ACC112 (cell line): ENCODE results near the gene ZC3H12C.
"Not testable (repeated sequence)": the region's sequence is repeated elsewhere in the genome, so short reads cannot be mapped to it uniquely, and the experiment has no call there.

ENCODE experiments used
- H2AFZ ChIP-seq: fragments of 200-600 bp; sonication (generic); one replicate; pipeline ENCODE4 v1.6.0; 2017; ENCODE audit warnings: antibody characterized with exemption, low read length; ENCODE audit not compliant: unreplicated experiment
- H3K27ac ChIP-seq: fragments of 200-600 bp; sonication (generic); 2 replicates; pipeline ENCODE4 v1.5.1; 2014; ENCODE audit warnings: low read depth, mild to moderate bottlenecking, antibody characterized with exemption, low read length, moderate library complexity
- H3K27me3 ChIP-seq: fragments of 200-600 bp; sonication (generic); 2 replicates; pipeline ENCODE4 v1.6.1; 2014; ENCODE audit warnings: mild to moderate bottlenecking, antibody characterized with exemption, low read length, moderate library complexity, mixed read lengths; ENCODE audit not compliant: insufficient read depth
- H3K36me3 ChIP-seq: fragments of 200-600 bp; sonication (generic); 2 replicates; pipeline ENCODE4 v1.6.1; 2016; ENCODE audit warnings: mild to moderate bottlenecking, antibody characterized with exemption, low read length, moderate library complexity, mixed read lengths; ENCODE audit not compliant: insufficient read depth
- H3K4me1 ChIP-seq: fragments of 200-600 bp; sonication (generic); one replicate; pipeline ENCODE4 v1.6.1; 2016; ENCODE audit warnings: low read length, mixed read lengths; ENCODE audit not compliant: insufficient read depth, unreplicated experiment, control insufficient read depth
- H3K4me3 ChIP-seq: fragments of 200-600 bp; sonication (generic); 2 replicates; pipeline ENCODE4 v1.5.1; 2014; ENCODE audit warnings: mild to moderate bottlenecking, low read depth, low read length
- H3K79me2 ChIP-seq: fragments of 200-600 bp; sonication (generic); one replicate; pipeline ENCODE4 v1.6.0; 2016; ENCODE audit warnings: low read length; ENCODE audit not compliant: control insufficient read depth, unreplicated experiment, insufficient read depth

The ZC3H12C gene

DNA sequence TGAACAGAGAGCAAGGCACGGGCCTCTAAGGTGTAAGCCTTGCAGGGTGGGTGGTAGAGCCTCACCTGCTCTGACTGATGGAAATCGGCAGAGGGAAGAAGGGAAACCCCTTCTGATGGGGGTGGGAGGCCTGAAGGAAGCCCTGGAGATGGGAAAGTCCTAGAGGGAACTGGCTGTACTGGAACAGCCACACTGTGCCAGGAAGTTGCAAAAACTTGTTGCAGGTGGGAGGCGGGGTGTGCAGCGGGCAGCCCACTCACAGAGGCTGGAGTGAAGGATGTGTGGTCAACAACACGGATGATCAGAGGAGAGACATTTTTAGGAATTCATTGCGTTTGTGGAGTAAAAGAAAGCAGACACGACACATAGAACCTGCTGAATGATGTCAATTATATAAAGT lies 91.3 kb downstream of the ZC3H12C start:
- Histone ChIP-seq H2AFZ (no peak overlapping the region), H3K36me3 (no peaks in the 10 kb centered on the region), H3K4me3 (no peak overlapping the region), H3K27me3 (no peaks in the 10 kb centered on the region), H3K79me2 (no peaks in the 10 kb centered on the region), H3K4me1 (peaks cover 46% of the 10 kb centered on the region), H3K27ac (peak overlapping the region; percentile 100)

DNA sequence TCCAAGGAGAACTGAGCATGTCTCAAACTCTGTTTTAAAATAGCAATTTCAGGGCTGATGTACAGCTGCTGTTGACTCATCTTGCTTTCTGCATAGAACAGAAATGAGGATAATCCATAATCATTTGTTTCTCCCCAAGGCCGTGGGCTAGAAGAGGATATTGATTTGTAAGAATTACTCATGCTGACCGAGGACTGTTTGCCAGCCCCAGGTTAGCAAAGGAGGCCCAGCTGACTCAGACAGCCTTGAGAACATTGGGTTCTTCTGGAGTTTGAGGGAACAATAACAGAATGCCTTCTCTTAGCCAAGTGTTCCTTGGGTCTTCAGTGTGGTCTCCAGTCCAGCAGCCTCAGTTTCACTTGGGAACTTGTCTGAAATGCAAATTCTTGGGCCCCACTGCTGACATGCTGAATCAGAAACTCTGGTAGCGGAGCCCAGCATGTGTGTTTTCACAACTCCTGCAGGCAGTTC lies 92.0 kb downstream of the ZC3H12C start:
- Histone ChIP-seq H2AFZ (peak overlapping the region; percentile 8), H3K36me3 (no peaks in the 10 kb centered on the region), H3K79me2 (no peaks in the 10 kb centered on the region), H3K4me1 (peaks cover 46% of the 10 kb centered on the region), H3K4me3 (peak overlapping the region; percentile 53), H3K27ac (peak overlapping the region; percentile 100), H3K27me3 (no peaks in the 10 kb centered on the region)

DNA sequence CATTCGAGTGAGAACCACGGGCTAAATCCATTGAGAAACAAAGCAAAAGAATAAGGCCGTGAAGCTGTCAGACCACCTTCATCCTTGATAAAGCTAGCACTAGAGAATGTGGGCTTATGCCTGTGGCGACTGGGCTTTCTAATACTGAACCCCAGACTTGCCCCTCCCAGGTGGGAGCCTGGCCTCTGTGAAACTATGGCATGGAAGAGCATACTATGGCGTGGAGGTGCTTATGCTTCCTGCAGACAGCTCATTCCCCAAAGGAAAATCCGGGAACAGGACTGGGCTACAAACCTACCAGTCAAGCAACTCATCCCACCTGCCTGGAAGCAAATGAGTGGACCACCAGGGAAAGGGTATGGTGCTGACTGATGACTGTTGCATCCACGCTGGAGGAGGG lies 92.4 kb downstream of the ZC3H12C start:
- H3K4me3 ChIP-seq = peak overlapping the region; percentile 53
- no peaks in the 10 kb centered on the region for H3K36me3 ChIP-seq
- H3K79me2 ChIP-seq = no peaks in the 10 kb centered on the region
- H3K4me1 ChIP-seq = peaks cover 46% of the 10 kb centered on the region
- H3K27me3 ChIP-seq = no peaks in the 10 kb centered on the region
- H2AFZ ChIP-seq = peak overlapping the region; percentile 8
- H3K27ac ChIP-seq = peak overlapping the region; percentile 100

DNA sequence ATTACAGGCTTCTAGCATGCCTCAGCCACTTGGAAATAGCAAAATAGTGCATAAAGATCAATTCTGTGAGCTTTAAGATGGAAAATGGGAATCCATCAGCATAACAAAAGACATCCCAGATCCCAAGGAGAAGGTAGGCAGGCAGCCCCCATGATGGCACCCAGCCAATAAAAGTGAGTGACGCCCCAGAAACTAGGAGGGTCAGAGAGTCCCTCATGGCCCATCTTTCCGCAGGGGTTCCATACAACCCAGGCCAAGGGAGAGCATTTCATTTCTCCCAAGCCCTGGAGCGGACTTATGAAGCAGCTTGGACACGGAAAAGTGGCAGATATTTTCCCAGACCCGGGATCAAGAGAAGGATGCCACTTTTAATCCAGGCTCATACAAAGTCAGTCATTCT lies 93.3 kb downstream of the ZC3H12C start:
- Histone ChIP-seq H3K4me1 (peaks cover 46% of the 10 kb centered on the region), H2AFZ (no peak overlapping the region)

DNA sequence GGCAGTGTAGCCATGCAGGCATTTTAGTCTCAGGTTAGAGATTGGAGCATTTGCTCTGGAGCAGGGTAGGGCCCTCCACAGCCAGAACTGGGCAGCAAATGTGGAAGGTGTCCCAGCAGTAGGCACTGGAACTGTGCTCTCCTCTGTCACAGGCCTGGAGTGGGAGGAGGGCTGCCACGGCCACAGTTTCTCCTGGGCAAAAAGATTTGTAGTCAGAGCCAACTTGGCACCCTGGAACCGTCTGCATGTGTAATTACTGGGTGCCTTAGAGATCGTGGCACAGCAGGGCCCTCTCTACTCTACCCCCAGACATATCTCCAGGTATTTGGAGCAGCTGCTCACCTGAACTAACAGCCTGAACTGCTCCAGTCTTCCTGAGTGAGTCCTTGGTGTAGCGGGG lies 93.7 kb downstream of the ZC3H12C start:
- H3K79me2 ChIP-seq = no peaks in the 10 kb centered on the region
- peaks cover 46% of the 10 kb centered on the region for H3K4me1 ChIP-seq
- H3K27me3 ChIP-seq = no peaks in the 10 kb centered on the region
- peak overlapping the region; percentile 100 for H3K27ac ChIP-seq
- no peak overlapping the region for H2AFZ ChIP-seq
- no peaks in the 10 kb centered on the region for H3K36me3 ChIP-seq
- H3K4me3 ChIP-seq = no peak overlapping the region

More for the DNA sequence above, 93.3 kb downstream of the ZC3H12C start:
- Histone ChIP-seq H3K4me3 (no peak overlapping the region), H3K36me3 (no peaks in the 10 kb centered on the region), H3K79me2 (no peaks in the 10 kb centered on the region), H3K27me3 (no peaks in the 10 kb centered on the region), H3K27ac (peak overlapping the region; percentile 100)

DNA sequence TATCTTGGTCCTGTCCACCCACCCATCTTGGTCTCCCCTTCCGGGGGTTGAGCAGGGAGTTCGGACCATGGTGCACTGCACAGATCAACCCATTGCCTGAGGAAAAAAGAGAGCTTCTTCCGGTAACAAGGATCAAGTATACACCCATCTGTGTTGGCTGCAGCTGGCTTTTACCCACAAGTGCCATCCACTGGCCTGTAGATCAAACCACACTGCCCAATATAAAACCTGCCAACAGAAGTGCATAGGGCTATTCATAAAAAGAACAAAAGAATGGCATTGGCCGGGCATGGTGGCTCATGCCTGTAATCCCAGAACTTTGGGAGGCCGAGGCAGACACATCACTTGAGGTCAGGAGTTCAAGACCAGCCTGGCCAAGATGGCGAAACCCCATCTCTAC lies 94.5 kb downstream of the ZC3H12C start:
- Histone ChIP-seq H3K4me1 (peaks cover 41% of the 10 kb centered on the region), H3K36me3 (no peaks in the 10 kb centered on the region), H3K79me2 (no peaks in the 10 kb centered on the region), H3K27ac (no peak overlapping the region), H3K27me3 (no peaks in the 10 kb centered on the region), H2AFZ (no peak overlapping the region), H3K4me3 (no peak overlapping the region)

DNA sequence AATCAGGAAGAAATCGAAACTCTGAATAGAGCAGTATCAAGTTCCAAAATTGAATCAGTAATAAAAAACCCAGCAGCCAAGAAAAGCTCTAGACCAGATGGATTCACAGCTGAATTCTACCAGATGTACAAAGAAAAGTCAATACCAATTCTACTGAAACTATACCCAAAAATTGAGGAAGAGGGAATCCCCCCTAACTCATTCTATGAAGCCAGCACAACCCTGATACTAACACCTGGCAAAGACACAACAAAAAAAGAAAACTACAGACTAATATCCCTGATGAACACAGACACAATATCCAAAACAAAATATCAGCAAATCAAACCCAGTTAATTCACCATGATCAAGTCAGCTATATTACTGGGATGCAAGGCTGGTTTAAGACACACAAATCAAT lies 97.7 kb downstream of the ZC3H12C start:
- peaks cover 34% of the 10 kb centered on the region for H3K4me1 ChIP-seq
- H3K79me2 ChIP-seq = no peaks in the 10 kb centered on the region
- H3K36me3 ChIP-seq = no peaks in the 10 kb centered on the region
- no peak overlapping the region for H3K4me3 ChIP-seq
- no peaks in the 10 kb centered on the region for H3K27me3 ChIP-seq
- H3K27ac ChIP-seq = peak overlapping the region; percentile 35
- H2AFZ ChIP-seq = no peak overlapping the region

DNA sequence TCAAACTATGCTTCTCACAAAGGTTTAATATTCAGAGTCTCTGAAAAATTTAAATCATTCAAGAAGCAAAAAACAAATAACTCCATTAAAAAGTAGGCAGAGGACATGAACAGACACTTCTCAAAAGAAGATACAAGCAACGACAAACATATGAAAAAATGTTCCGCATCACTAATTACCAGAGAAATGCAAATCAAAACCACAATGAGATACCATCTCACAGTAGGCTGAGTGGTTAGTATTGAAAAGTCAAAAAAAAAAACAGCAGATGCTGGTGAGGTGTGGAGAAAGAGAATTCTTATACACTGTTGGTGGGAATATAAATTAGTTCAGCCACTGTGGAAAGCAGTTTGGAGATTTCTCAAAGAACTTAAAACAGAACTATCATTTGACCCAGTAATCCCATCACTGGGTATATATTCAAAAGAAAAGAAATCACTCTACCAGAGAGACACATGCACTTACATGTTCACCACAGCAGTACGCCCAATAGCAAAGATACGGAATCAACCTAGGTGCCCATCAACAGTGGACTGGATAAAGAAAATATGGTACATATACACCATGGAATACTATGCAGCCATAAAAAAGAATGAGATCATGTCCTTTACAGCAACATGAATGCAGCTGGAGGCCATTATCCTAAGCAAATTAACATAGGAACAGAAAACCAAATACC lies 99.6 kb downstream of the ZC3H12C start:
- H2AFZ ChIP-seq, H3K4me3 ChIP-seq, H3K79me2 ChIP-seq, H3K36me3 ChIP-seq, H3K27me3 ChIP-seq: not testable (repeated sequence)
- H3K4me1 ChIP-seq = peaks cover 43% of the 10 kb centered on the region
- peak overlapping the region; percentile 97 for H3K27ac ChIP-seq

DNA sequence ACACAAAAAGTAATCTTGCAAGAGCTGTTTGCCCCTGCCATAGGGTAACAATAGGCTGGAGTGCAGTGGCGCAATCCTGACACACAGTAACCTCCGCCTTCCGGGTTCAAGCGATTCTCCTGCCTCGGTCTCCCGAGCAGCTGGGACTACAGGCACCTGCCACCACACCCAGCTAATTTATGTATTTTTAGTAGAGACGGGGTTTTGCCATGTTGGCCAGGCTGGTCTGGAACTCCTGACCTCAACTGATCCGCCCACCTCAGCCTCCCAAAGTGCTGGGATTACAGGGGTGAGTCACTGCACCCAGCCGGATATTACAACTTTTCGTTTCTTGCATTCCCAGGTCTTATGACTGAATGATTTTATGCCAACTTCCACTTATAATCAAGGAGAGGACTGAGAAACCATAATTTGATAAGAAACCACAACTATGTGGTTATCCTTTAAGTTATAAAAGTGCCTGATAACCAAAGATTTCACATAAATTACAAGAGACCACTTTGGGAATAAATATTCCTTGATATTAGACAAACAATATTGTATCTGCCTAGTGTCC lies 101.1 kb downstream of the ZC3H12C start:
- H3K79me2 ChIP-seq, H3K36me3 ChIP-seq, H3K27me3 ChIP-seq, H3K4me3 ChIP-seq: not testable (repeated sequence)
- Histone ChIP-seq H2AFZ (peak overlapping the region; percentile 28), H3K27ac (peak overlapping the region; percentile 97), H3K4me1 (peaks cover 59% of the 10 kb centered on the region)

DNA sequence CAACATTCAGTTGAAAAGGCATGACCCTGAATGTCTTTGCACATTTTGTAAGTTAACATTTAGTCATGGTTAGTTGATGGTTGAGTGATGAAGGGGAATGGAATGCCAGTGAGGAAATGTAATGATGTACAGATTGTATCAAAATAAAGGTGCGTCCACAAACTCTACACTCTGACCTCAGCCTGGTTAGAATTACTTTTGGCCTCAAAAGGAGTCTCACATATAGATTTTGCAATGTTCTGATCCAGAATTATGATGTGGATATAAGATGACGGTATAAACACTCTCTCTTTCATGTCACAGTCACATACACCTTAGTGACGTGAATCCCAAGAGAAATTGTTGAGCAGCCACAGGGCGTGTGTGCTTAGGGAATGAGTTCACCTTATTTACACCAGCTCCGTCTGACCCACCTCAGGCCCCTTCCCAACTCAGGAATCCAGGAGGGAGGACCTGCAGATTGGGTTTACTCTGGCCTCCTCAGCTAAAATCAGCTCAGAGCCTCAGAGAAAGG lies 103.1 kb downstream of the ZC3H12C start:
- no peaks in the 10 kb centered on the region for H3K27me3 ChIP-seq

DNA sequence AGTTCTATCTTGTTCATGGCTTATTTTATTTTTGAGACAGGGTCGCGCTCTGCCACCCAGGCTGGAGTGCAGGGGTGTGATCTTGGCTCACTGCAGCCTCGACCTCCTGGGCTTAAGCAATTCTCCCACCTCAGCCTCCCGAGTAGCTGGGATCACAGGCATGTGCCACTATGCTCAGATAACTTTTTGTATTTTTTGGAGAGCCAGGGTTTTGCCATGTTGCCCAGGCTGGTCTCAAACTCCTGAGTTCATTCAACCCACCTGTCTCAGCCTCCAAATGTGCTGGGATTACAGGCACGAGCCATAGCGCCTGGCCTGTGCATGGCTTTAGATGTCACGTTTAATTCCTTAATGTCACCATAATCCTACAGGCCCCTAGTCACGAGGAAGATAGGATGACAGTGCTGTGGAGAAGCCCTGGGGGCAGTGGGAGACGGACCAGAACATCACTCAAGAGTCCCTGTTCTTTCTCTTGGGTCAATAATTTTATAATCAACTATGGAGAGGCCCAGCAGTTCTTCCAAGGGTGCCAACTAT lies 103.8 kb downstream of the ZC3H12C start:
- Histone ChIP-seq H3K79me2 (no peaks in the 10 kb centered on the region), H3K36me3 (no peaks in the 10 kb centered on the region), H3K4me3 (no peak overlapping the region), H3K4me1 (peaks cover 78% of the 10 kb centered on the region), H3K27me3 (no peaks in the 10 kb centered on the region), H2AFZ (no peak overlapping the region), H3K27ac (peak overlapping the region; percentile 97)

More for the DNA sequence above, 103.1 kb downstream of the ZC3H12C start:
- Histone ChIP-seq H3K36me3 (no peaks in the 10 kb centered on the region), H3K4me1 (peaks cover 78% of the 10 kb centered on the region), H3K4me3 (no peak overlapping the region), H3K27ac (peak overlapping the region; percentile 97), H2AFZ (no peak overlapping the region), H3K79me2 (no peaks in the 10 kb centered on the region)
